Pulmonary artery endothelial cell (primary cell): ENCODE data around the gene AOPEP. TPM values are rescaled to one million over a fixed set of nuclear protein-coding genes. Genes with fewer than 3 reads are reported as not detected.
"Not testable (repeated sequence)": the region's sequence is repeated elsewhere in the genome, so short reads cannot be mapped to it uniquely, and the experiment has no call there.

ENCODE experiments used
- DNase-seq: peaks from one replicate; pipeline ENCODE4 v3.0.0-alpha.2; 2011; ENCODE audit warnings: low read depth, low spot score
- total RNA-seq: library from RNA; depleted of rRNA; stranded (reverse); fragments of >200 nt; gene quantifications from 2 replicates; pipeline ENCODE4 v1.2.3, GENCODE V29; 2014

AOPEP gene
- total RNA-seq, 1 donor from 2014 or later, result 19.2 TPM

- no peak for DNase-seq
Measured at GRCh38 chr9:94812343-94812742, 85.8 kb downstream of the AOPEP start.

GRCh38 chr9:94813379-94813778 lies 86.9 kb downstream of the AOPEP start:
- DNase-seq, result no peak

GRCh38 chr9:94817291-94818177 lies 91.0 kb downstream of the AOPEP start:
- DNase-seq, result no peak

- DNase-seq, result no peak
Measured at GRCh38 chr9:94818178-94818541, 91.7 kb downstream of the AOPEP start.

GRCh38 chr9:94819161-94819687 lies 92.7 kb downstream of the AOPEP start:
- DNase-seq, result no peak

- DNase-seq, result no peak
Measured at GRCh38 chr9:94821098-94821887, 94.8 kb downstream of the AOPEP start.

- no peak for DNase-seq
Measured at GRCh38 chr9:94822273-94822672, 95.8 kb downstream of the AOPEP start.

- DNase-seq, result no peak
Measured at GRCh38 chr9:94823710-94824109, 97.2 kb downstream of the AOPEP start.

GRCh38 chr9:94824411-94824810 lies 97.9 kb downstream of the AOPEP start:
- DNase-seq, result no peak

GRCh38 chr9:94824913-94825610 lies 98.6 kb downstream of the AOPEP start:
- no peak for DNase-seq

- no peak for DNase-seq
Measured at GRCh38 chr9:94825611-94825958, 99.1 kb downstream of the AOPEP start.

GRCh38 chr9:94826044-94826443 lies 99.5 kb downstream of the AOPEP start:
- no peak for DNase-seq

- DNase-seq, result no peak
Measured at GRCh38 chr9:94826644-94827410, 100.3 kb downstream of the AOPEP start.

GRCh38 chr9:94827584-94828304 lies 101.2 kb downstream of the AOPEP start:
- DNase-seq, result no peak

- DNase-seq, result no peak
Measured at GRCh38 chr9:94829380-94830070, 103.0 kb downstream of the AOPEP start.

GRCh38 chr9:94830071-94830604 lies 103.6 kb downstream of the AOPEP start:
- DNase-seq, result not testable (repeated sequence)

- DNase-seq, result no peak
Measured at GRCh38 chr9:94833802-94834201, 107.3 kb downstream of the AOPEP start.

- DNase-seq, result no peak
Measured at GRCh38 chr9:94837404-94837803, 110.9 kb downstream of the AOPEP start.

GRCh38 chr9:94839398-94839797 lies 112.9 kb downstream of the AOPEP start:
- DNase-seq, result no peak
